Inflammatory macrophage (primary cell): Measurements from ENCODE around the gene PIK3R1.
A peak's percentile ranks its signal among the peaks of the same experiment; 100 is the strongest.

Experiments
- DNase-seq, 2 donors: peaks; one replicate each; pipeline ENCODE4 v3.0.0-alpha.2; 2020 to 2022

Gene PIK3R1

GRCh38 chr5:68252673-68253623 is 37.4 kb downstream of the PIK3R1 start:
- DNase-seq, result peak; percentile 64 to 67

GRCh38 chr5:68253624-68254585 is 38.3 kb downstream of the PIK3R1 start:
- DNase-seq, result no peak

- no peak for DNase-seq
Observed at GRCh38 chr5:68254810-68255209, 39.3 kb downstream of the PIK3R1 start.

- DNase-seq, result no peak
Observed at GRCh38 chr5:68255305-68256120, 40.0 kb downstream of the PIK3R1 start.

- DNase-seq, result no peak
Observed at GRCh38 chr5:68257210-68257609, 41.7 kb downstream of the PIK3R1 start.

- DNase-seq, result no peak
Observed at GRCh38 chr5:68258531-68258930, 43.0 kb downstream of the PIK3R1 start.

GRCh38 chr5:68259700-68260099 is 44.1 kb downstream of the PIK3R1 start:
- DNase-seq, result no peak

- no peak for DNase-seq
Observed at GRCh38 chr5:68260467-68260866, 44.9 kb downstream of the PIK3R1 start.

GRCh38 chr5:68261169-68261568 is 45.6 kb downstream of the PIK3R1 start:
- DNase-seq, result no peak

- DNase-seq, result peak; percentile 17 to 31
Observed at GRCh38 chr5:68261569-68262065, 46.1 kb downstream of the PIK3R1 start.

GRCh38 chr5:68264024-68264956 is 48.7 kb downstream of the PIK3R1 start:
- no peak for DNase-seq

- DNase-seq, result no peak
Observed at GRCh38 chr5:68265347-68265746, 49.8 kb downstream of the PIK3R1 start.

GRCh38 chr5:68265822-68266395 is 50.4 kb downstream of the PIK3R1 start:
- DNase-seq, result no peak

GRCh38 chr5:68266457-68266856 is 50.9 kb downstream of the PIK3R1 start:
- DNase-seq, result no peak

GRCh38 chr5:68267066-68267465 is 51.5 kb downstream of the PIK3R1 start:
- DNase-seq, result no peak

GRCh38 chr5:68268101-68268851 is 52.7 kb downstream of the PIK3R1 start:
- no peak for DNase-seq

GRCh38 chr5:68268852-68269130 is 53.2 kb downstream of the PIK3R1 start:
- no peak for DNase-seq

- no peak for DNase-seq
Observed at GRCh38 chr5:68269820-68270219, 54.3 kb downstream of the PIK3R1 start.

GRCh38 chr5:68270399-68270975 is 54.9 kb downstream of the PIK3R1 start:
- DNase-seq, result no peak

- DNase-seq, result no peak
Observed at GRCh38 chr5:68271124-68271523, 55.6 kb downstream of the PIK3R1 start.
